Left colon (tissue), 2 donors: ENCODE measurements around the gene YIPF5. TPM values are rescaled to one million over a fixed set of nuclear protein-coding genes. Genes with fewer than 3 reads are reported as not detected.

Source experiments
- ATAC-seq: fragments of 200-7000 bp; cut with Tn5 transposase; one replicate; pipeline ENCODE4 v1.9.1; 2020; ENCODE audit warnings: mild to moderate bottlenecking, moderate library complexity
- DNase-seq, 2 donors: peaks; one replicate each; pipeline ENCODE4 v3.0.0-alpha.2; 2020
- intact Hi-C, 2 donors: fragments of 100-400 bp; cut with DNase I in 1 of 2; cut with micrococcal nuclease in 1 of 2; formaldehyde crosslinking; loops; one replicate each; pipeline versions ENCODE4 v1.11.2 to v1.14.0; 2022; cut with DNase I, micrococcal nuclease
- long read RNA-seq: library from polyadenylated mRNA; unstranded; transcript quantifications from one replicate; pipeline ENCODE4 v2.0.0, GENCODE V29; 2021
- total RNA-seq, 2 donors: library from RNA; stranded (reverse); fragmentation: NEBNext Ultra II Directional; extraction: Animal tissue kit (Norgen Biotek cat#: 25700); gene quantifications; one replicate each; pipeline ENCODE4 v1.2.1, GENCODE V29; 2021
- donor health status: DM: no; HTN: no; CAD: no.
- donor health status: DM: yes; HTN: yes; CAD: no.

YIPF5 gene
- total RNA-seq: 10 to 100 TPM; 44.1 to 58.2 TPM
- long read RNA-seq, transcript YIPF5-201 (6 exons, 3,147 nt): major isoform, 70 of 87 reads
- long read RNA-seq, partial matches to known transcripts: 0 of 87 reads
- long read RNA-seq, other reads (novel, unspliced or antisense): 16 of 87 reads

GRCh38 chr5:144170276-144171024, at the start of gene YIPF5, which contains the start of gene KCTD16:
Gene YIPF5, minus strand, starts transcription at chr5:144170659. Its CDS starts 704 bp downstream, at chr5:144169955.
Gene KCTD16, plus strand, starts transcription at chr5:144170873.
- peak; percentile 100 for ATAC-seq

GRCh38 chr5:144219869-144220268, 49.4 kb upstream of the YIPF5 start:
- DNase-seq (no peak), ATAC-seq (no peak)
- intact Hi-C loops: no loop called here

More at GRCh38 chr5:144170276-144171024, at the start of gene YIPF5, which contains the start of gene KCTD16:
- intact Hi-C loops: no loop called here
- peak; percentile 97 to 98 for DNase-seq

GRCh38 chr5:144210655-144211054, 40.2 kb upstream of the YIPF5 start:
- DNase-seq (no peak), ATAC-seq (no peak)

GRCh38 chr5:144209361-144209760, 38.9 kb upstream of the YIPF5 start:
- intact Hi-C loops: no loop called here
- DNase-seq (no peak), ATAC-seq (no peak)

More at GRCh38 chr5:144210655-144211054, 40.2 kb upstream of the YIPF5 start:
- intact Hi-C loops: no loop called here

- ATAC-seq: no peak
- intact Hi-C loops: no loop called here
- no peak for DNase-seq
Observed at GRCh38 chr5:144207875-144208444, 37.5 kb upstream of the YIPF5 start.

GRCh38 chr5:144206141-144206540, 35.7 kb upstream of the YIPF5 start:
- ATAC-seq (no peak), DNase-seq (no peak)
- intact Hi-C loops: no loop called here

DNA sequence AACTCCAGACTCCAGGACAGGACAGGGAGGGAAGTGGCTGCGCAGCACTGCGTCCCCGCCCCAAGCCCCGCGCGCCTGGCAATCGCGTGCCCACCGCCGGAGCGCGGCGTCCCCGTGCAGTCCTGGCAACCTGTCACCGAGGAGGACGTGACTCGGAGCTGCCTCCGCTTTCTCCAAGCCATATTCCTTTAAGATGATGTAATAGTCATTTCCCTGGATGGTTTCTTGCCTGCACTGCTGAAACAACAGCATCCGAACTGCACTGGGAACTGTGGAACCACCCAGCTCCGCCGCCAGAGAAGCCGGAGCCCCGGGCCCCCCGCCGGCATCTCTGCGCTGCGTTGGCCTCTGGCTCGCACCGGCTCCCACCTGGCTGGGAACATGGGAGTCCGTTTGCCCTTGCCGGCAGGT, 34.7 kb upstream of the YIPF5 start:
- ATAC-seq (no peak), DNase-seq (no peak)

DNA sequence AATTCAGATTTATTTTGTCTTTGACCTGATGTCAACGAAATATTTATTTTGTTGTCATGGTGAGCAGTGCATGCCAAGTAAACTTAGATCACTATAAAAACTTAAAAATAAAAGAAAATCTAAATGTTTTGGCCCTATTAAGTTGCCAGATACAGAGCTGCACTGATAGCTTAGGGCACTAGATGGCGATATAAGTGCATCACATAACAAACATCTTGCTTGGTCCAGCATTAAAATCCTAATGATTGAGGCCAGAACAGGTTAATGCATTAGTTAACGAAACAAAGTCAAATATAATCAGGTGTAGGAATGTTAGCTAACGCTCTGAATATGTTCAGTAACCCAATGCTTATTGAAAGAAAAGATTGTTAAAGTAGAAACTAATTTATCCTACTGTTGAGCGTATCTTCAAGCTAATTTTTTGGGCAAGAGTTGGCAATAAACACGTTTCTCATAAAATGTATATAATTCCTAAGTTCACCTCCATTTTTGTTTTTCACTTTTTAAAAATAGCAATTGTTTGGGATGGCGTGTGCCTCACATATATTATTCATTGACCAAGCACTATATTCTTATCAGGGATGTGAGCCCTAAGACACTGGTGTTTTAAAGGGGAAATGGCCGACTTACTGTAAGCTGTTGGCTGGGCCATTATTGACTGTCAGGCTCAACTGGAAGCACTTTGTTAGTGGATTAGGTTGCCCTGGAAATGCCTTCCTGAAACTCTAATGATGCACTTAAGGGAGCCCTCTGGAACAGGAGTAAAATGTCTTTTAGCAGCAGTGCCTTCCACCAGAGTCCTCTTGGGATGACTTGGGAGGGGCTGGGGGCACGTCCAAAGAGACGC, 33.5 kb upstream of the YIPF5 start:
- peak in 1 of 2 donors; percentile 14 for DNase-seq
- intact Hi-C loops: no loop called here

More for the DNA sequence above, 34.7 kb upstream of the YIPF5 start:
- intact Hi-C loops: no loop called here

GRCh38 chr5:144202726-144203125, 32.3 kb upstream of the YIPF5 start:
- intact Hi-C loops: no loop called here
- DNase-seq (no peak), ATAC-seq (no peak)

More for the DNA sequence above, 33.5 kb upstream of the YIPF5 start:
- ATAC-seq: peak; percentile 58

DNA sequence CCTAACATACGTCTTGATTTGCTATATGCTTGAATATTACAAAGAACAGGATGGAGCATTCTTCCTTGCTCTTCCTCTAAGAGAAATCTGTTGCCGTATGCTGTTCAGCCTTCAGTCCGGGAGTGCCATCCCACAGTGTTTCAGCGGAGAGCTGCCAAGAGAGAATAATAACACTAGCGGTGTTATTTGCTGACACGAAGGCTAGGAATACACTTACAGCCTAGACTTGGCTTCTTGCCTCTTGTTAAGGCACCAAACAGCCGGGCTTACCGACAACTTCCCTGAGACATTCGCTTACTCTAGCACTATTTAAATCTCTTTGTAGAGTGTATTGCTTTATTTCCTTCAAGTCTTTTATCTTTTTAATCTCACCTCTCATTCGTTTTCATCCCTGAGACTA, 31.6 kb upstream of the YIPF5 start:
- ATAC-seq (peak; percentile 54), DNase-seq (no peak)
- intact Hi-C loops: no loop called here

DNA sequence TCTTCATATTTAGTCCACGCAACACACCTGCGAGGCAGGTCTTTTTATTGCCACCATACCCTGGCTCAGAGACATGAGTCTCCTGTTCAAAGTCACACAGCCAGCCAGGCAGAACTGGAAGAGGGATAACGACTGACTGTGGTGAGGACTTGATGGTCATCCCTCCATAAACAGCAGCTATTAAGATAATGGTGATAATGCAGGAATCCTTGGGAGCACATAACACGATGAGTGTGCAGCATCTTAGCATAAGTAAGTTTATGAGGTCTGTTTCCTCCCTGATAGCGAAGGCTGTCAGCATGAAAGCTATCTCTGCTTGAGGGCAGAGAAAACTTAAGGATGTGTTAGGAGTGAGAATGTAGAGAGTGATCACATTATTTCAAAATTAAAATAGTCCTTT, 31.1 kb upstream of the YIPF5 start:
- ATAC-seq: no peak
- DNase-seq: no peak
- intact Hi-C loops: no loop called here

DNA sequence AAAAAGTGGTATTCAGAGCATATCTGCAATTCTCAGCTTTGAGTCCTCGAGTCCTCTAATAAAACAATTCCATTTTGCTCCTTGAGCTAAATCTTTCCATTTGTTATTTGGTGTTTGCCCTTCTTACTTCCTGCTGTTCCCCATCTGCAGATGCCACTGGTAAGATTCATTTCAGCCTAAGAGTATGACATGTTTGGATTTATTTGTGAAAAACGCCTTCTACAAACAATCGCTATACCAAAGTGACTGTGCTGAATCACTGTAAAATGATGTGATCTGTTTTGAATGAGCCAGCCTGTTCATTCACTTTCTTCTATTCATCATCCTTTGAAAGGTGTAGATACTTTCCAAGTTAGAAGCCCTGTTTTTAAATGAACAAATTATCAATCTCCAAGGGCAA, 27.9 kb upstream of the YIPF5 start:
- DNase-seq: no peak
- intact Hi-C loops: no loop called here
- ATAC-seq: peak; percentile 40

DNA sequence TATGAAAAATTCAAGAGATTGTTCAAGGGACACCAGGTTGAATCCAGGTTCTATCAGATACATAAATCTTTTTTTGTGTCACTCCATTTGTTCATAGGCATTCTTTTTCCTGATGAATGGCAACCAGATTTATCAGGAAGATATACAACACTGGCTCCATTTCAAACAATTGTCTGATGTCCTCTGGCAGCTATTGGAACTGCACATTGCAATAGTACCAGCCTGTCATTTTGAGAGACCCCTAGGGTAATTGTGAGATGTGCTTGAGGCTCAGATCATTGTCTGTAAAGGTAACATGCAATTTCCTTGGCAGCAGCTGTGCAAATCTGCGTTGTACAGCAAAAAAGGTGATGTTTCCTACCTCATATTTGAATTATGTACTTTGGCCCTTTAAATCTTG, 26.2 kb upstream of the YIPF5 start:
- ATAC-seq: no peak
- intact Hi-C loops: no loop called here
- DNase-seq: no peak

DNA sequence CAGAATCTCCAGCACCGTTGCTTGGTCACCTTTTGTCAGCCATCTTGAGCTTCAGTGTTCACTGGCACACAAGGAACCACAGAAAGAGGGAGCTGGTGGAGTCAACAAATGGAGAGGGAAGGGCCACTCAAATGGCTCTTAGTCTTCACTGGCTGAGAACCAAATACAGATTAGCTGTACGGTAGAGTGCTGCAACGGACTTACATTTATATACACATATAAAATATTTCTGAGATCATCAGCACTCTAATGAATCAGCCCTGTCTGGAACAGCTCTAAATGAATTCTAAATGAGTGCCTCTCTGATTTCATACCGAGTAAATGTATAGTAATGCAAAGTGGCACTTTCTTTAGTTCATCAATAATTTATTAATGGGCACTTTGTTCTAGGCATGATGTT, 25.0 kb upstream of the YIPF5 start:
- ATAC-seq: no peak
- DNase-seq: no peak
- intact Hi-C loops: no loop called here

DNA sequence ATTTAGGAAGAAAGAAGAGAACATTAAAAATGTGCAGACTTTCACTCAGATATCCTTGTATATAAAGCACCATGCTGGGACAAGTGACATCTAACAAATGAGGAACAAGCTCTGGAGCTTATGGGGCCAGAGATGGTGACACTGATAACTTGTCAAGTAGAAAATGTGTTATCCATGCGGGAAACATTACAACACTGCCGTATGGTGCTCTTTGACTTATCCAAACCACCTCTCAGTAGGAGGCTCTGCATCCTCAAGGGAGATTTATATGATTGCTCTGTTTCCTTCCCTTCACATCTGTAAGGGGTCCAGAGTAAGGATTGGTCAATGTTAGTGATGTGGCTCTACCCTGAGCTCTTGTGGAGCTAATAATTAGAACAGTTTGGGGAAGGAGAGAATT, 23.7 kb upstream of the YIPF5 start:
- intact Hi-C loops: no loop called here
- DNase-seq (no peak), ATAC-seq (no peak)

- DNase-seq: no peak
- ATAC-seq: no peak
- intact Hi-C loops: no loop called here
Observed at GRCh38 chr5:144192661-144193060, 22.2 kb upstream of the YIPF5 start.

GRCh38 chr5:144191998-144192397, 21.5 kb upstream of the YIPF5 start:
- peak; percentile 72 for ATAC-seq
- DNase-seq: no peak
- intact Hi-C loops: no loop called here

GRCh38 chr5:144191531-144191930, 21.1 kb upstream of the YIPF5 start:
- intact Hi-C loops: no loop called here
- no peak for DNase-seq
- ATAC-seq: no peak

DNA sequence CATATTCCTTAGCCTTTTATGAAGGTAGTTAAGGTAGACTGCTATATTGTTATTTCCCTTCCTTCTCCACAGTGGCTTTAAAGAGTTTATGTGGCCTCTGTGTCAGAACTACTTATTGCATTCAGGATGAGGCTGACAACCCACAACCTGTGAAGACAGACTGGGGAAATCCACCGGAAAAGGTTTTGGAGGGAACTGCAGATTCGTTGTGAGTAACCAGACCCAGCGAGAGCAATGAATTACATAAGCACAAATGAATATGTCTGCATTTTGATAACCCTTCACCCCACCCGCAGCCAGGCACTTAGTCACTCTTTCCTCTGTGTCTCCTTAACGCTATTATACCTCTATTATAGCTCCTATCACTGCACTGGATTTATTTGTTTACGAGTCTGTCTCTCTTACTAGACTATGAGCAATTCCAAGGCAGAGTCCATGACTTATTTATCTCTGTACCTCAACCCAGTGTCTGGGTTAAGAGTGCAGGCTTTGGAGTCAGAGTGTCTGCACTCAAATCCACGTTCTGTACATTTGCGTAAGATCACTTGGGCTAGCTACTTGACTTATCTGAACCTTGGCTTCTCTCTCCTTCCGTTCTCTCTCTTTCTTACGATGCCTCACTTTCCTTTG, 19.5 kb upstream of the YIPF5 start:
- peak; percentile 89 for ATAC-seq
- DNase-seq: peak; percentile 22 to 35
- intact Hi-C loops: no loop called here
